Measurements from ENCODE around the gene TBC1D21.

TBC1D21 gene

DNA sequence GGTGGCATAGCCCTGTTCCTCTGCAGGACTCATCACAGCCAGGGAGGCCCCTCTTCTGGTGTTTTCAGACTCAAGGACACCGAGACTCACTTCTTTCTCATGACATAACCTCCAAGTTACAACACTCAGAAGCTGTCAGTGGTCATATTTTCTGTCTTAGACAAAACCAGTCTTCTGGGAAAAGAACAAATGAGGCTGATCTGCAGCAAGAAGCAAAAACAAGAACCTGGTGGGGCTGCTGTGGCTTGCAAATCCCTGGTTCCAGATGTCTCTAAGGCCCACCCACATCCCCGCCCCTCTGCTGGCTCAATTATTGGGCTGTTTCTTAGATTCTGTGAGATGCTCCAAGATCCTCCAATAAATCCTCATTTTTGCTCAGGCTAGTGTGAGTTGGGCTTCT is 36.3 kb downstream of the TBC1D21 start:
- H3K9me3 ChIP-seq (ENCODE audit: control insufficient read depth, insufficient read depth, low read depth, low read length) = no peaks in the 10 kb centered on the region
- no peaks in the 10 kb centered on the region for H3K4me1 ChIP-seq (ENCODE audit: control insufficient read depth, insufficient read depth, low read length)
- no peak for TF ChIP-seq ZNF311 (tag by site-specific recombination; IDR thresholded peaks at IDR 0.05; ENCODE audit: borderline replicate concordance)
- TF ChIP-seq ZSCAN30 (tag by site-specific recombination; IDR thresholded peaks at IDR 0.05) = no peak
- TF ChIP-seq, protein P1, sequence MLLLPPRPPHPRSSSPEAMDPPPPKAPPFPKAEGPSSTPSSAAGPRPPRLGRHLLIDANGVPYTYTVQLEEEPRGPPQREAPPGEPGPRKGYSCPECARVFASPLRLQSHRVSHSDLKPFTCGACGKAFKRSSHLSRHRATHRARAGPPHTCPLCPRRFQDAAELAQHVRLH (tag by site-specific recombination; IDR thresholded peaks at IDR 0.05) = no peak
- TF ChIP-seq ZNF777 (tag by site-specific recombination; IDR thresholded peaks at IDR 0.05; ENCODE audit: borderline replicate concordance) = no peak
- no peak for TF ChIP-seq ZNF48 (tag by site-specific recombination; IDR thresholded peaks at IDR 0.05)
- TF ChIP-seq ZNF324 (tag by site-specific recombination; IDR thresholded peaks at IDR 0.05) = no peak
- TF ChIP-seq, protein P2, sequence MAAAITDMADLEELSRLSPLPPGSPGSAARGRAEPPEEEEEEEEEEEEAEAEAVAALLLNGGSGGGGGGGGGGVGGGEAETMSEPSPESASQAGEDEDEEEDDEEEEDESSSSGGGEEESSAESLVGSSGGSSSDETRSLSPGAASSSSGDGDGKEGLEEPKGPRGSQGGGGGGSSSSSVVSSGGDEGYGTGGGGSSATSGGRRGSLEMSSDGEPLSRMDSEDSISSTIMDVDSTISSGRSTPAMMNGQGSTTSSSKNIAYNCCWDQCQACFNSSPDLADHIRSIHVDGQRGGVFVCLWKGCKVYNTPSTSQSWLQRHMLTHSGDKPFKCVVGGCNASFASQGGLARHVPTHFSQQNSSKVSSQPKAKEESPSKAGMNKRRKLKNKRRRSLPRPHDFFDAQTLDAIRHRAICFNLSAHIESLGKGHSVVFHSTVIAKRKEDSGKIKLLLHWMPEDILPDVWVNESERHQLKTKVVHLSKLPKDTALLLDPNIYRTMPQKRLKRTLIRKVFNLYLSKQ (tag by site-specific recombination; IDR thresholded peaks at IDR 0.05; ENCODE audit: borderline replicate concordance) = no peak
- TF ChIP-seq, protein P3, sequence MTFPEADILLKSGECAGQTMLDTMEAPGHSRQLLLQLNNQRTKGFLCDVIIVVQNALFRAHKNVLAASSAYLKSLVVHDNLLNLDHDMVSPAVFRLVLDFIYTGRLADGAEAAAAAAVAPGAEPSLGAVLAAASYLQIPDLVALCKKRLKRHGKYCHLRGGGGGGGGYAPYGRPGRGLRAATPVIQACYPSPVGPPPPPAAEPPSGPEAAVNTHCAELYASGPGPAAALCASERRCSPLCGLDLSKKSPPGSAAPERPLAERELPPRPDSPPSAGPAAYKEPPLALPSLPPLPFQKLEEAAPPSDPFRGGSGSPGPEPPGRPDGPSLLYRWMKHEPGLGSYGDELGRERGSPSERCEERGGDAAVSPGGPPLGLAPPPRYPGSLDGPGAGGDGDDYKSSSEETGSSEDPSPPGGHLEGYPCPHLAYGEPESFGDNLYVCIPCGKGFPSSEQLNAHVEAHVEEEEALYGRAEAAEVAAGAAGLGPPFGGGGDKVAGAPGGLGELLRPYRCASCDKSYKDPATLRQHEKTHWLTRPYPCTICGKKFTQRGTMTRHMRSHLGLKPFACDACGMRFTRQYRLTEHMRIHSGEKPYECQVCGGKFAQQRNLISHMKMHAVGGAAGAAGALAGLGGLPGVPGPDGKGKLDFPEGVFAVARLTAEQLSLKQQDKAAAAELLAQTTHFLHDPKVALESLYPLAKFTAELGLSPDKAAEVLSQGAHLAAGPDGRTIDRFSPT (tag by site-specific recombination; IDR thresholded peaks at IDR 0.05) = no peak
- TF ChIP-seq, protein P4, sequence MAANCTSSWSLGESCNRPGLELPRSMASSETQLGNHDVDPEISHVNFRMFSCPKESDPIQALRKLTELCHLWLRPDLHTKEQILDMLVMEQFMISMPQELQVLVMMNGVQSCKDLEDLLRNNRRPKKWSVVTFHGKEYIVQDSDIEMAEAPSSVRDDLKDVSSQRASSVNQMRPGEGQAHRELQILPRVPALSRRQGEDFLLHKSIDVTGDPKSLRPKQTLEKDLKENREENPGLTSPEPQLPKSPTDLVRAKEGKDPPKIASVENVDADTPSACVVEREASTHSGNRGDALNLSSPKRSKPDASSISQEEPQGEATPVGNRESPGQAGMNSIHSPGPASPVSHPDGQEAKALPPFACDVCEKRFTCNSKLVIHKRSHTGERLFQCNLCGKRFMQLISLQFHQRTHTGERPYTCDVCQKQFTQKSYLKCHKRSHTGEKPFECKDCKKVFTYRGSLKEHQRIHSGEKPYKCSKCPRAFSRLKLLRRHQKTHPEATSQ (tag by site-specific recombination; IDR thresholded peaks at IDR 0.05) = no peak
- no peak for TF ChIP-seq ZNF121 (tag by site-specific recombination; IDR thresholded peaks at IDR 0.05)
- TF ChIP-seq ZFHX2 (tag by site-specific recombination; conservative IDR thresholded peaks at IDR 0.05) = no peak
- TF ChIP-seq FEZF1 (tag by site-specific recombination; IDR thresholded peaks at IDR 0.05) = no peak
- TF ChIP-seq ZNF624 (tag by site-specific recombination; IDR thresholded peaks at IDR 0.05) = no peak
- CTCF ChIA-PET = interaction anchor here (0.6 to 9.4 kb wide), 16 partner anchors 11 to 439 kb away, joined by 3 to 88 read pairs (median 4); partner anchors contain the start of gene TBC1D21
- H3K27ac ChIP-seq (ENCODE audit: extremely low read depth, low read depth, low read length) = no peak overlapping the region
- POLR2A ChIA-PET = no interaction called here
- H3K36me3 ChIP-seq (ENCODE audit: control insufficient read depth in 2 of 2, insufficient read depth in 1 of 2, low read length in 2 of 2) = no peaks in the 10 kb centered on the region
- H3K4me3 ChIP-seq (ENCODE audit: low read depth, low read length) = no peak overlapping the region

DNA sequence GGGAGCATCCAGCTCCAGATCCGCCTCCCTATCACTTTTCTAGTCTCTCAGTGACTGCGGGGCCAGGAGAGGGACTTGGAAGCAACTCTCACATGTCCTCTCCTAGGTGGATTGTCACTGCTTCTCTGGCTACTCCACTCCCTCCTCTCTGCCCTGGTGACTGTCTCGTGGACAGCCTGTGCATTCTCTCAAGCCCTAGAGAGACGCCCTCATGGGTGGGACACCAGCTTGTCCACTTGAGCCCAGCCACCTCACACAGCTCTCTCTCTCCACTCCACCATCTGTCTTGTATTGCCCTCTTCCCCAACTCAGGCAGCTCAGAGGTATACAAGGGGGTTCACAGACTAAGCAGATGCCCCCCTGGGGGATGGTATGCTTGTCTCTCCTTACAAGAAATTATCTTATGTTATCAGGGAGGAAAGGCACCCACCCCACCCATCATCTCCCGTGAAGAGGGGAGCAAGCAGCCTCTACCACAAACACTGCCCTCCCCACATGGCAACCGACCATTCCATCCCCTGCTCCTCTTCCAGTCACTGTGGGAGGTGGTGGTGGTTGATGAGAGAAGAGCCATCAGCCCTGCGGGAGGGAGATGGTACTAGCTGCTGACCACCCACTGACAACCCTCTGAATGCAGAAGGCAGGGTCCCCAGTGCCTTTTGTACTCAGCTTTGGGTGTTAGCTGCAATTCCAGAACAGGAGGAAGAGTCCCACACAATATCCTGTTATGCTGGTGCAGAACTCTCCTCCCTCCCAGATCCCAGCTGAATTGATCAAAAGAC is 37.3 kb downstream of the TBC1D21 start:
- Histone ChIP-seq H3K9me3 (ENCODE audit: control insufficient read depth, insufficient read depth, low read depth, low read length) (no peaks in the 10 kb centered on the region), H3K27ac (ENCODE audit: extremely low read depth, low read depth, low read length) (no peak overlapping the region), H3K4me3 (ENCODE audit: low read depth, low read length) (no peak overlapping the region), H3K36me3 (ENCODE audit: control insufficient read depth in 2 of 2, insufficient read depth in 1 of 2, low read length in 2 of 2) (no peaks in the 10 kb centered on the region), H3K4me1 (ENCODE audit: control insufficient read depth, insufficient read depth, low read length) (no peaks in the 10 kb centered on the region)
- ChIA-PET CTCF (interaction anchor here (0.5 to 9.4 kb wide), 9 partner anchors 12 to 577 kb away, joined by 3 to 88 read pairs (median 4); partner anchors contain the start of gene TBC1D21), POLR2A (no interaction called here)
- no peak for TF ChIP-seq ZNF610 (tag by site-specific recombination; IDR thresholded peaks at IDR 0.05; ENCODE audit: borderline replicate concordance)
- TF ChIP-seq ZNF157 (tag by site-specific recombination; IDR thresholded peaks at IDR 0.05) = no peak
- TF ChIP-seq MEIS1 (CRISPR knock-in tag; IDR thresholded peaks at IDR 0.05; ENCODE audit: borderline replicate concordance) = no peak
- peak; percentile 61 for TF ChIP-seq ZIC2 (tag by site-specific recombination; IDR thresholded peaks at IDR 0.05)
- no peak for TF ChIP-seq ZNF112 (tag by site-specific recombination; IDR thresholded peaks at IDR 0.05)
- TF ChIP-seq, protein P5, sequence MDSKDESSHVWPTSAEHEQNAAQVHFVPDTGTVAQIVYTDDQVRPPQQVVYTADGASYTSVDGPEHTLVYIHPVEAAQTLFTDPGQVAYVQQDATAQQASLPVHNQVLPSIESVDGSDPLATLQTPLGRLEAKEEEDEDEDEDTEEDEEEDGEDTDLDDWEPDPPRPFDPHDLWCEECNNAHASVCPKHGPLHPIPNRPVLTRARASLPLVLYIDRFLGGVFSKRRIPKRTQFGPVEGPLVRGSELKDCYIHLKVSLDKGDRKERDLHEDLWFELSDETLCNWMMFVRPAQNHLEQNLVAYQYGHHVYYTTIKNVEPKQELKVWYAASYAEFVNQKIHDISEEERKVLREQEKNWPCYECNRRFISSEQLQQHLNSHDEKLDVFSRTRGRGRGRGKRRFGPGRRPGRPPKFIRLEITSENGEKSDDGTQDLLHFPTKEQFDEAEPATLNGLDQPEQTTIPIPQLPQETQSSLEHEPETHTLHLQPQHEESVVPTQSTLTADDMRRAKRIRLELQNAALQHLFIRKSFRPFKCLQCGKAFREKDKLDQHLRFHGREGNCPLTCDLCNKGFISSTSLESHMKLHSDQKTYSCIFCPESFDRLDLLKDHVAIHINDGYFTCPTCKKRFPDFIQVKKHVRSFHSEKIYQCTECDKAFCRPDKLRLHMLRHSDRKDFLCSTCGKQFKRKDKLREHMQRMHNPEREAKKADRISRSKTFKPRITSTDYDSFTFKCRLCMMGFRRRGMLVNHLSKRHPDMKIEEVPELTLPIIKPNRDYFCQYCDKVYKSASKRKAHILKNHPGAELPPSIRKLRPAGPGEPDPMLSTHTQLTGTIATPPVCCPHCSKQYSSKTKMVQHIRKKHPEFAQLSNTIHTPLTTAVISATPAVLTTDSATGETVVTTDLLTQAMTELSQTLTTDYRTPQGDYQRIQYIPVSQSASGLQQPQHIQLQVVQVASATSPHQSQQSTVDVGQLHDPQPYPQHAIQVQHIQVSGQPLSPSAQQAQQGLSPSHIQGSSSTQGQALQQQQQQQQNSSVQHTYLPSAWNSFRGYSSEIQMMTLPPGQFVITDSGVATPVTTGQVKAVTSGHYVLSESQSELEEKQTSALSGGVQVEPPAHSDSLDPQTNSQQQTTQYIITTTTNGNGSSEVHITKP (tag by site-specific recombination; IDR thresholded peaks at IDR 0.05) = no peak
- TF ChIP-seq, protein P6, sequence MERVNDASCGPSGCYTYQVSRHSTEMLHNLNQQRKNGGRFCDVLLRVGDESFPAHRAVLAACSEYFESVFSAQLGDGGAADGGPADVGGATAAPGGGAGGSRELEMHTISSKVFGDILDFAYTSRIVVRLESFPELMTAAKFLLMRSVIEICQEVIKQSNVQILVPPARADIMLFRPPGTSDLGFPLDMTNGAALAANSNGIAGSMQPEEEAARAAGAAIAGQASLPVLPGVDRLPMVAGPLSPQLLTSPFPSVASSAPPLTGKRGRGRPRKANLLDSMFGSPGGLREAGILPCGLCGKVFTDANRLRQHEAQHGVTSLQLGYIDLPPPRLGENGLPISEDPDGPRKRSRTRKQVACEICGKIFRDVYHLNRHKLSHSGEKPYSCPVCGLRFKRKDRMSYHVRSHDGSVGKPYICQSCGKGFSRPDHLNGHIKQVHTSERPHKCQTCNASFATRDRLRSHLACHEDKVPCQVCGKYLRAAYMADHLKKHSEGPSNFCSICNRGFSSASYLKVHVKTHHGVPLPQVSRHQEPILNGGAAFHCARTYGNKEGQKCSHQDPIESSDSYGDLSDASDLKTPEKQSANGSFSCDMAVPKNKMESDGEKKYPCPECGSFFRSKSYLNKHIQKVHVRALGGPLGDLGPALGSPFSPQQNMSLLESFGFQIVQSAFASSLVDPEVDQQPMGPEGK (tag by site-specific recombination; IDR thresholded peaks at IDR 0.05) = no peak
- no peak for TF ChIP-seq SCRT2 (tag by site-specific recombination; IDR thresholded peaks at IDR 0.05)
- TF ChIP-seq, protein P7, sequence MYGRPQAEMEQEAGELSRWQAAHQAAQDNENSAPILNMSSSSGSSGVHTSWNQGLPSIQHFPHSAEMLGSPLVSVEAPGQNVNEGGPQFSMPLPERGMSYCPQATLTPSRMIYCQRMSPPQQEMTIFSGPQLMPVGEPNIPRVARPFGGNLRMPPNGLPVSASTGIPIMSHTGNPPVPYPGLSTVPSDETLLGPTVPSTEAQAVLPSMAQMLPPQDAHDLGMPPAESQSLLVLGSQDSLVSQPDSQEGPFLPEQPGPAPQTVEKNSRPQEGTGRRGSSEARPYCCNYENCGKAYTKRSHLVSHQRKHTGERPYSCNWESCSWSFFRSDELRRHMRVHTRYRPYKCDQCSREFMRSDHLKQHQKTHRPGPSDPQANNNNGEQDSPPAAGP (tag by site-specific recombination; IDR thresholded peaks at IDR 0.05) = no peak

All from HEK293 (cell line).